Natural killer cell (primary cell): Measurements from ENCODE around the gene ANKRD44. TPM values are rescaled to one million over a fixed set of nuclear protein-coding genes. Genes with fewer than 3 reads are reported as not detected.

Experiments used
- ATAC-seq, 3 donors: fragments of 150-1000 bp in 2 of 3; fragments of 200-7000 bp in 1 of 3; cut with Tn5 transposase; 1 replicate in 1 of 3; 2 replicates in 2 of 3; pipeline ENCODE4 v1.10.0; 2021; ENCODE audit warnings: mild to moderate bottlenecking in 2 of 3, moderate library complexity in 2 of 3
- DNase-seq, 2 donors: peaks; one replicate each; pipeline versions ENCODE4 v3.0.0 to v3.0.0-alpha.2; 2013 to 2021; ENCODE audit warnings: mixed read lengths in 1 of 2
- H3K27ac ChIP-seq: one replicate; pipeline ENCODE4 v1.5.1; 2013; ENCODE audit warnings: mild to moderate bottlenecking, low read length
- H3K27me3 ChIP-seq: one replicate; pipeline ENCODE4 v1.6.1; 2013; ENCODE audit warnings: low read length; ENCODE audit not compliant: control insufficient read depth, insufficient read depth
- H3K36me3 ChIP-seq: one replicate; pipeline ENCODE4 v1.6.1; 2013; ENCODE audit warnings: low read length; ENCODE audit not compliant: control insufficient read depth, insufficient read depth
- H3K4me1 ChIP-seq: one replicate; pipeline ENCODE4 v1.6.1; 2013; ENCODE audit warnings: low read length; ENCODE audit not compliant: control insufficient read depth, insufficient read depth
- H3K4me3 ChIP-seq: one replicate; pipeline ENCODE4 v1.5.1; 2013; ENCODE audit warnings: low read length
- H3K9me3 ChIP-seq: one replicate; pipeline ENCODE4 v1.6.1; 2013; ENCODE audit warnings: low read length; ENCODE audit not compliant: control insufficient read depth, insufficient read depth
- H3K27ac Mint-ChIP-seq, 2 donors: one replicate each; pipeline ENCODE4 v1.8.0; 2022; ENCODE audit warnings: mild to moderate bottlenecking in 2 of 2, mixed read lengths in 2 of 2, moderate library complexity in 1 of 2
- H3K27me3 Mint-ChIP-seq, 2 donors: one replicate each; pipeline ENCODE4 v1.8.0; 2022; ENCODE audit warnings: low read depth in 2 of 2, mixed read lengths in 2 of 2
- H3K36me3 Mint-ChIP-seq: one replicate; pipeline ENCODE4 v1.8.0; 2022; ENCODE audit warnings: mixed read lengths
- H3K4me1 Mint-ChIP-seq, 2 donors: one replicate each; pipeline ENCODE4 v1.8.0; 2022; ENCODE audit warnings: mixed read lengths in 2 of 2
- H3K4me3 Mint-ChIP-seq: one replicate; pipeline ENCODE4 v1.8.0; 2022; ENCODE audit warnings: mild to moderate bottlenecking, moderate library complexity, mixed read lengths
- H3K9me3 Mint-ChIP-seq, 2 donors: one replicate each; pipeline ENCODE4 v1.8.0; 2022; ENCODE audit warnings: mixed read lengths in 2 of 2
- WGBS: methylation state at CpG from one replicate; pipeline ENCODE4 v1.1.7; 2013; ENCODE audit warnings: missing lambda C conversion rate; ENCODE audit not compliant: insufficient coverage; 5-methylcytosine and 5-hydroxymethylcytosine counted together
- intact Hi-C: fragments of 100-400 bp; cut with micrococcal nuclease; formaldehyde crosslinking; loops from one replicate; pipeline ENCODE4 v1.14.2; 2022
- total RNA-seq, 4 donors: library from RNA; stranded (reverse); fragments of 120-200 nt in 1 of 4; gene quantifications; one replicate each; pipeline versions ENCODE4 v1.2.3 to v1.2.4, GENCODE V29; 2013 to 2022
- TF ChIP-seq, protein P1 (sequence below): fragments of 200-600 bp; IDR thresholded peaks from one replicate; pipeline ENCODE4 v1.8.0; 2022; ENCODE audit warnings: antibody characterized with exemption

Gene ANKRD44
- total RNA-seq, 3 donors from 2014 or later (not counting 1 experiment from before 2014, with no cell fraction given): 252 to 376 (median 311) TPM

DNA sequence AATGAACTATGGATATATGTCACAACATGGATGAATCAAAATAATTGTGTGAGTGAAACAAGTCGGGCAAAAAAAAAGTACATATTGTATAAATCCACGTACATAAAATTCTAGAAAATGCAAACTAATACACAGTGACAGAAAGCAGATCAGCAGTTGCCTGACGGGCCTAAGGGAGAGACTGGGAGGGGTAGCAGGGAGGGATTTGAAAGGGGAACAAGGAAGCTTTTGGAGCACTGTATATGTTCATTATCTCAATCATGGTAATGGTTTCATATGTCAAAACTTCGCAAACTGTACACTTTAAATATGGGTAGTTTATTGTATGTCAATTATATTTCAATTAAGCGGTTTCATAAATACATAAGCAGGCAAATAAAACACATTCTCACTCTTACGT lies 153.8 kb downstream of the ANKRD44 start:
- Histone ChIP-seq H3K4me1 (peaks cover 33% of the 10 kb centered on the region), H3K27ac (no peak overlapping the region), H3K27me3 (no peaks in the 10 kb centered on the region), H3K4me3 (no peak overlapping the region), H3K36me3 (peaks cover 3% of the 10 kb centered on the region), H3K9me3 (no peaks in the 10 kb centered on the region)
- no peaks in the 10 kb centered on the region for H3K27me3 Mint-ChIP-seq
- 71% methylated on average over 1 of the region's 6 CpGs for WGBS
- intact Hi-C loops: loop anchor here (5.0 kb wide), 1 partner anchor 36 kb away; no protein-coding TSS in a partner anchor
- DNase-seq (no peak), ATAC-seq (no peak)
- no peaks in the 10 kb centered on the region for H3K36me3 Mint-ChIP-seq
- H3K4me1 Mint-ChIP-seq: peaks cover 74 to 81% of the 10 kb centered on the region in 2 donors
- TF ChIP-seq, protein P1, sequence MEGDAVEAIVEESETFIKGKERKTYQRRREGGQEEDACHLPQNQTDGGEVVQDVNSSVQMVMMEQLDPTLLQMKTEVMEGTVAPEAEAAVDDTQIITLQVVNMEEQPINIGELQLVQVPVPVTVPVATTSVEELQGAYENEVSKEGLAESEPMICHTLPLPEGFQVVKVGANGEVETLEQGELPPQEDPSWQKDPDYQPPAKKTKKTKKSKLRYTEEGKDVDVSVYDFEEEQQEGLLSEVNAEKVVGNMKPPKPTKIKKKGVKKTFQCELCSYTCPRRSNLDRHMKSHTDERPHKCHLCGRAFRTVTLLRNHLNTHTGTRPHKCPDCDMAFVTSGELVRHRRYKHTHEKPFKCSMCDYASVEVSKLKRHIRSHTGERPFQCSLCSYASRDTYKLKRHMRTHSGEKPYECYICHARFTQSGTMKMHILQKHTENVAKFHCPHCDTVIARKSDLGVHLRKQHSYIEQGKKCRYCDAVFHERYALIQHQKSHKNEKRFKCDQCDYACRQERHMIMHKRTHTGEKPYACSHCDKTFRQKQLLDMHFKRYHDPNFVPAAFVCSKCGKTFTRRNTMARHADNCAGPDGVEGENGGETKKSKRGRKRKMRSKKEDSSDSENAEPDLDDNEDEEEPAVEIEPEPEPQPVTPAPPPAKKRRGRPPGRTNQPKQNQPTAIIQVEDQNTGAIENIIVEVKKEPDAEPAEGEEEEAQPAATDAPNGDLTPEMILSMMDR: no peak
- peak overlapping the region; percentile 32 for H3K4me3 Mint-ChIP-seq
- no peaks in the 10 kb centered on the region for H3K9me3 Mint-ChIP-seq
- peak overlapping the region; percentile 25 to 62 for H3K27ac Mint-ChIP-seq

- Mint-ChIP-seq H3K27me3 (no peaks in the 10 kb centered on the region), H3K4me1 (peaks cover 65 to 78% of the 10 kb centered on the region in 2 donors), H3K9me3 (no peaks in the 10 kb centered on the region), H3K4me3 (peak overlapping the region; percentile 78), H3K27ac (peak overlapping the region; percentile 87 to 94), H3K36me3 (no peaks in the 10 kb centered on the region)
- TF ChIP-seq, protein P1: no peak
- Histone ChIP-seq H3K4me1 (peaks cover 19% of the 10 kb centered on the region), H3K9me3 (no peaks in the 10 kb centered on the region), H3K4me3 (no peak overlapping the region), H3K27me3 (no peaks in the 10 kb centered on the region), H3K27ac (peak overlapping the region; percentile 70), H3K36me3 (peaks cover 3% of the 10 kb centered on the region)
- DNase-seq: peak in 1 of 2 donors; percentile 67
- WGBS: 20% methylated on average over 7 of the region's 7 CpGs
- intact Hi-C loops: no loop called here
- peak; percentile 60 to 84 (median 69) for ATAC-seq
Measured at GRCh38 chr2:197152451-197153228, 157.9 kb downstream of the ANKRD44 start.

GRCh38 chr2:197149546-197149945 lies 161.0 kb downstream of the ANKRD44 start:
- ATAC-seq (no peak), DNase-seq (no peak)
- WGBS: 91% methylated on average over 4 of the region's 4 CpGs
- no peaks in the 10 kb centered on the region for H3K9me3 ChIP-seq
- H3K4me1 Mint-ChIP-seq: peaks cover 77 to 83% of the 10 kb centered on the region in 2 donors
- H3K4me3 Mint-ChIP-seq: no peak overlapping the region
- no peaks in the 10 kb centered on the region for H3K9me3 Mint-ChIP-seq
- H3K4me3 ChIP-seq: no peak overlapping the region
- peak overlapping the region; percentile 4 to 87 for H3K27ac Mint-ChIP-seq
- no peaks in the 10 kb centered on the region for H3K27me3 ChIP-seq
- peak overlapping the region; percentile 10 for H3K27ac ChIP-seq
- peaks cover 27% of the 10 kb centered on the region for H3K4me1 ChIP-seq
- H3K36me3 ChIP-seq: peaks cover 6% of the 10 kb centered on the region
- no peaks in the 10 kb centered on the region for H3K27me3 Mint-ChIP-seq
- no peaks in the 10 kb centered on the region for H3K36me3 Mint-ChIP-seq
- intact Hi-C loops: no loop called here
- TF ChIP-seq, protein P1: no peak
